HUES64 (cell line): Measurements from ENCODE around the gene GCNT2.

Experiments used
- H3K27ac ChIP-seq: 2 replicates; pipeline ENCODE4 v1.7.0; 2013; ENCODE audit warnings: low read depth, low read length, inconsistent platforms
- H3K27me3 ChIP-seq: 2 replicates; pipeline ENCODE4 v1.6.1; 2013; ENCODE audit warnings: mild to moderate bottlenecking, low read length; ENCODE audit not compliant: insufficient read depth
- H3K36me3 ChIP-seq: 2 replicates; pipeline ENCODE4 v1.6.1; 2013; ENCODE audit warnings: mild to moderate bottlenecking, low read length; ENCODE audit not compliant: insufficient read depth
- H3K4me1 ChIP-seq: 2 replicates; pipeline ENCODE4 v1.6.1; 2013; ENCODE audit warnings: mild to moderate bottlenecking, low read length, moderate library complexity; ENCODE audit not compliant: insufficient read depth
- H3K4me3 ChIP-seq: 2 replicates; pipeline ENCODE4 v1.5.1; 2013; ENCODE audit warnings: mild to moderate bottlenecking, low read length, moderate library complexity
- H3K9ac ChIP-seq: 2 replicates; pipeline ENCODE4 v1.6.1; 2013; ENCODE audit warnings: mild to moderate bottlenecking, low read depth, low read length
- H3K9me3 ChIP-seq: 2 replicates; pipeline ENCODE4 v1.6.1; 2013; ENCODE audit warnings: low read depth, low read length; ENCODE audit not compliant: insufficient read depth
- WGBS: fragments of 150-250, 120-280 bp; methylation state at CpG from one replicate; pipeline ENCODE4 v1.1.7; 2013; ENCODE audit warnings: missing lambda C conversion rate; 5-methylcytosine and 5-hydroxymethylcytosine counted together

GCNT2 gene

GRCh38 chr6:10582774-10583508, 61.8 kb downstream of the GCNT2 start:
- H3K4me1 ChIP-seq: peaks cover 64% of the 10 kb centered on the region
- H3K9ac ChIP-seq: peak overlapping the region; percentile 44
- peak overlapping the region; percentile 97 for H3K27ac ChIP-seq
- peak overlapping the region; percentile 13 for H3K4me3 ChIP-seq
- H3K27me3 ChIP-seq: no peaks in the 10 kb centered on the region
- WGBS: 11% methylated on average over 6 of the region's 10 CpGs
- H3K9me3 ChIP-seq: no peaks in the 10 kb centered on the region
- no peaks in the 10 kb centered on the region for H3K36me3 ChIP-seq

- H3K4me1 ChIP-seq: peaks cover 69% of the 10 kb centered on the region
- no peaks in the 10 kb centered on the region for H3K27me3 ChIP-seq
- H3K4me3 ChIP-seq: peak overlapping the region; percentile 13
- WGBS: 6% methylated on average over 3 of the region's 3 CpGs
- H3K36me3 ChIP-seq: no peaks in the 10 kb centered on the region
- H3K9ac ChIP-seq: peak overlapping the region; percentile 44
- H3K9me3 ChIP-seq: no peaks in the 10 kb centered on the region
- peak overlapping the region; percentile 97 for H3K27ac ChIP-seq
Measured at GRCh38 chr6:10583509-10583901, 62.4 kb downstream of the GCNT2 start.

GRCh38 chr6:10584607-10585006, 63.5 kb downstream of the GCNT2 start:
- H3K9ac ChIP-seq: no peak overlapping the region
- H3K36me3 ChIP-seq: no peaks in the 10 kb centered on the region
- H3K4me3 ChIP-seq: no peak overlapping the region
- H3K9me3 ChIP-seq: no peaks in the 10 kb centered on the region
- 80% methylated on average over 3 of the region's 3 CpGs for WGBS
- peaks cover 66% of the 10 kb centered on the region for H3K4me1 ChIP-seq
- no peaks in the 10 kb centered on the region for H3K27me3 ChIP-seq
- H3K27ac ChIP-seq: peak overlapping the region; percentile 97; the same call in 1 of the 2 replicates

GRCh38 chr6:10585209-10585845, 64.2 kb downstream of the GCNT2 start:
- peak overlapping the region; percentile 49 for H3K9ac ChIP-seq
- peak overlapping the region; percentile 97 for H3K27ac ChIP-seq
- 17% methylated on average over 13 of the region's 13 CpGs for WGBS

GRCh38 chr6:10586302-10586701, 65.2 kb downstream of the GCNT2 start:
- no peaks in the 10 kb centered on the region for H3K36me3 ChIP-seq
- peak overlapping the region; percentile 49; the same call in 1 of the 2 replicates for H3K9ac ChIP-seq
- H3K27me3 ChIP-seq: no peaks in the 10 kb centered on the region
- 11% methylated on average over 4 of the region's 5 CpGs for WGBS
- H3K4me3 ChIP-seq: peak overlapping the region; percentile 62
- peak overlapping the region; percentile 81; the same call in 1 of the 2 replicates for H3K27ac ChIP-seq
- no peaks in the 10 kb centered on the region for H3K9me3 ChIP-seq
- peaks cover 58% of the 10 kb centered on the region for H3K4me1 ChIP-seq

More at GRCh38 chr6:10585209-10585845, 64.2 kb downstream of the GCNT2 start:
- no peaks in the 10 kb centered on the region for H3K27me3 ChIP-seq
- peak overlapping the region; percentile 62 for H3K4me3 ChIP-seq
- H3K9me3 ChIP-seq: no peaks in the 10 kb centered on the region
- no peaks in the 10 kb centered on the region for H3K36me3 ChIP-seq
- H3K4me1 ChIP-seq: peaks cover 59% of the 10 kb centered on the region

GRCh38 chr6:10587656-10588406, 66.7 kb downstream of the GCNT2 start:
- H3K4me3 ChIP-seq: peak overlapping the region; percentile 62
- H3K27ac ChIP-seq: no peak overlapping the region
- H3K9ac ChIP-seq: peak overlapping the region; percentile 31
- 24% methylated on average over 13 of the region's 14 CpGs for WGBS
- H3K36me3 ChIP-seq: no peaks in the 10 kb centered on the region
- H3K27me3 ChIP-seq: no peaks in the 10 kb centered on the region
- H3K9me3 ChIP-seq: no peaks in the 10 kb centered on the region
- H3K4me1 ChIP-seq: peaks cover 65% of the 10 kb centered on the region

- Histone ChIP-seq H3K4me1 (peaks cover 65% of the 10 kb centered on the region), H3K27me3 (no peaks in the 10 kb centered on the region), H3K36me3 (no peaks in the 10 kb centered on the region), H3K4me3 (peak overlapping the region; percentile 62), H3K9me3 (no peaks in the 10 kb centered on the region), H3K27ac (no peak overlapping the region), H3K9ac (peak overlapping the region; percentile 25; the same call in 1 of the 2 replicates)
- WGBS: 87% methylated on average over 7 of the region's 7 CpGs
Measured at GRCh38 chr6:10588562-10589428, 67.6 kb downstream of the GCNT2 start.

- Histone ChIP-seq H3K9ac (no peak overlapping the region), H3K27me3 (no peaks in the 10 kb centered on the region), H3K4me1 (peaks cover 65% of the 10 kb centered on the region), H3K27ac (no peak overlapping the region), H3K36me3 (no peaks in the 10 kb centered on the region), H3K4me3 (no peak overlapping the region), H3K9me3 (no peaks in the 10 kb centered on the region)
- 92% methylated on average over 2 of the region's 2 CpGs for WGBS
Measured at GRCh38 chr6:10589429-10589727, 68.2 kb downstream of the GCNT2 start.

- no peak overlapping the region for H3K27ac ChIP-seq
- peaks cover 65% of the 10 kb centered on the region for H3K4me1 ChIP-seq
- WGBS: 97% methylated on average over 3 of the region's 3 CpGs
- H3K4me3 ChIP-seq: no peak overlapping the region
- no peaks in the 10 kb centered on the region for H3K9me3 ChIP-seq
- no peaks in the 10 kb centered on the region for H3K27me3 ChIP-seq
- no peaks in the 10 kb centered on the region for H3K36me3 ChIP-seq
- H3K9ac ChIP-seq: no peak overlapping the region
Measured at GRCh38 chr6:10589983-10590382, 68.8 kb downstream of the GCNT2 start.

- Histone ChIP-seq H3K4me1 (peaks cover 62% of the 10 kb centered on the region), H3K9ac (no peak overlapping the region), H3K27me3 (no peaks in the 10 kb centered on the region), H3K27ac (peak overlapping the region; percentile 46; the same call in 1 of the 2 replicates), H3K9me3 (no peaks in the 10 kb centered on the region), H3K4me3 (no peak overlapping the region), H3K36me3 (no peaks in the 10 kb centered on the region)
- WGBS: 78% methylated on average over 13 of the region's 14 CpGs
Measured at GRCh38 chr6:10591422-10592160, 70.4 kb downstream of the GCNT2 start.
